ENCODE results near the gene SLC22A1.
"Not testable (repeated sequence)": the region's sequence is repeated elsewhere in the genome, so short reads cannot be mapped to it uniquely, and the experiment has no call there.

SLC22A1 gene

DNA sequence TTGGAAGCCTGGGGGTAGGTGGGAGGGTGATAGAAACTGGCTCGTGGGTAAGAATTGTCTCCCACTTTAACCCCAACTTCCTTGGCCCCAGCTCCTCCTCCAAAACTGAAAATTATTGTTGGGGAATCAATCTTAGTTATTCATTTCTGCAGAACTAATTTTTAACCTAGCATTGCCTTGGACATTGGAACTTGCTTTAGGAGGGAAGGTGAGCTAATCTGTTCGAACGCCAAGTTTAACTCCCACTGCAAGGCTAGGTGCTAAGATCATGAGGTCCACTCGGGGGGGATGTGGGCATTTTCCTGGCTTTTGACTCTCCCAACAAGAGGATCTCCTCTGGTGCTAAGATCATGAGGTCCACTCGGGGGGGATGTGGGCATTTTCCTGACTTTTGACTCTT is 3.5 kb downstream of the SLC22A1 start:
- DNase-seq: not testable (repeated sequence)

DNA sequence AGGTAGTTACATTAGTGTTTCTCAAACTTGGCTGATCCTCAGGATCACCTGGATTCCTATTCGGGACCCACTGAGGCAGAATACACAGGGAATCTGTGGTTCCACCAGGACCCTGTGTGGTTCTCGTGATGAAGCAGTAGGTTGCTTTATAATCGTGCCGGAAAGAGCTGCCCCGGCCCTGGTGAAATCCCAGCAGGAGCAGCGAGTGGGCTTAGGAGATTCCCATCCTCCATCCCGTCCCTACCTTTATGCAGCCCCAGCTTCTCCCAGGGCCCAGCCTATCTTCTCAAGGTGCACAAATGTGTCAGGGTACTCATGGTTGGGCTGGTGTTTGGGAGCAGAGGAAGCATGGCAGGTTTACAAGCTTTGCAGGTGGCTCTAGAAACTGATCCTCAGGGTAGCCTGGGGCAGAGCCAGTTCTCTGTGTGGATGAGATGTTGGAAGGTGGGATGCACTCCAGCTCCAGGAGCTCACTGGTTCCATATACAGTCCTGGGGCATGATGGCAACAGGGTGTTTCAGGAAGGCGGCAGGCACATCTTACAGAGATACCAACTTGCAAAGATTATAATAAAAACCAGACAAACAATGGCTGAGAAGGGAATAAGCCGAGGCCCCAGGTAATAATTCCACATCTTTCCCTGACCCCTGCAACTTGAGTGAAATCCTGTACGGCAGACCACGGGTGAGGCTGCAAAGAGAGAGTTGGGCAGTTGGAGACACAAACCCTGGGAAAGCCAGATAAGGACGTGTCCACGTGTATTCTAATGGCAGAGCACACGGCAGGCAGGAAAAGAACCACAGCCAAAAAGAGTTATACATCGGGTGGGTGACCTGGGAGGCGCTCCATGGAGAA is 5.9 kb downstream of the SLC22A1 start:
- no peak for DNase-seq

DNA sequence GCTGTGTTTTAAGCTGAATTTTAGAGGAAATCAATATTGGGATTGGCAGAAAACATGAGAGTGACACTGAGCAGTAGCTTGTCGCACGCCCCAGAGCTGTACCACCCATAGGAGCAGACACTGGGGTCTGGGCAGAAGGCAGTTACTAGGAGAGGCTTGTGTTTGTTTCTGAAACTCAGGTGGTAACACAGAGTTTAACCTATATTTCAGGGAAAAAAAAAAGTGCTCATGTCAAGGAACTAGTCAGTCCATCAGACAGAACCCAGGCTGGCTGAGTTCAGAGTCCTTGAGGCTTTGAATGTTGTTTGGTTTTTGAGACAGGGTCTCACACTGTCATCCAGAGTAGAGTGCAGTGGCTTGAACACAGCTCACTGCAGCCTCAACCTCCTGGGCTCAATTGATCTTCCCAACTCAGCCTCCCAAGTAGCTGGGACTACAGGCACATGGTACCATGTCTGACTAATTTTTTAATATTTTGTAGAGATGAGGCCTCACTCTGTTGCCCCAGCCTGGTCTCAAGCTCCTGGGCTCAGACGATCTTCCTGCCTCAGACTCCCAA is 6.6 kb downstream of the SLC22A1 start:
- no peak for DNase-seq

DNA sequence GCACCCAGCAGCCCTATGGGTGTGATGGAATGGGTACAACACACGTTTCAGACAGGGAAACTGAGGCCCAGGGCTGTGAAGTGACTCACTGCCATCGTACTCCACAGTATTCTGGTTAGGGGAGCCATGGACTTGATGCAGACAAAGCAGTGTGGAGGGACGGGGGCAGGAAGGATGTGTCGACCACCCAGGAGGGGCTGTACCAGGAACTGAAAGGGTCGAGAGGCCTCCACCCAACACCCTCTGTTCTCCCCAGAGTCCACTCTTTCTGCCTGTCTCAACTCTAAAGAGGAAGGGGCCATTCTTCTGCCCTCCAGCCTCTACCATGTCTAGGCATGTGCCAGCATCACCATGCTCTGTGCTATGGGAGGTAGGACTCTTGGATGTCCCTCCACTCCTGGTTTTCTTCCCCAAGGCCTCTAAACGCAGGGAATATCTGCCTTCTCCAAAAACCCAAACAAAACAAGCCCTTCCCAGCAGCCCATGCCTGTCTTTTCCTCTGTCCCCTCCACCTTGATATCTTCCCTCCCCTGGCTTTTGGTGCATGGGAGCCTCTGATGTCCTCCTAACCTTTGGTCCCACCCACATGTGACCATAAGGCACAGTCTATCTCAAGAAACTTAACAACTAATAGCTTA is 7.4 kb downstream of the SLC22A1 start:
- no peak for DNase-seq

DNA sequence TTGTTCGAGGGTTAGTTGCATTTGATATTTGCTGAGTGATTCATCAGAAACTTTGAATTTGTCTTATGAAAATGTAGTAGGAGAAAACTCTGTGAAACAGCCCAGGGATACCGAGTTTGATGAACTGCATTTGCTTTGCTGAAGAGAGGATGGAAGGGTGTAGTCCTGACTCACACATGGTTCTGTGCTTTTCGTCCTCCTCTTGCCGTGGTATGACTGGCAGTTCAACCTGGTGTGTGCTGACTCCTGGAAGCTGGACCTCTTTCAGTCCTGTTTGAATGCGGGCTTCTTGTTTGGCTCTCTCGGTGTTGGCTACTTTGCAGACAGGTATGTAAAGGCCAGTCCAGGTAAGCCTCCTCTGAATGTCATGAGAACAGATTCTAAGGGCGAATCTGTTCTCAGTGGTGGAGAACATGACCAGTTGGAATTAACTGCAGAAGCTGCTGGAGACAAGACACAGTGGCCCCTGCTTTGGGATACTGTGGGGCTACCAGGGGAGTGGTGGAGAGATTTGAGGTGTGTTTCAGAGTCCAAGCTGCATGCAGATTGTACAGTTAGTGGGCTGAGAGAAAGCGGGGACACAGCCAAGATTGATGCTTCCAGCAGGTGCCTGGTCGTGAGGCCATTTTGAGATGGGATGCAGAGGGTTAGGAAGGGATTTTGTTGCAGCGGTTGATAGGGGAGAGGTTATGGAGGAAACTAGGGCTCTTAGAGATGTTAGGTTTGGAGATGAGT is 8.4 kb downstream of the SLC22A1 start:
- no peak for DNase-seq

DNA sequence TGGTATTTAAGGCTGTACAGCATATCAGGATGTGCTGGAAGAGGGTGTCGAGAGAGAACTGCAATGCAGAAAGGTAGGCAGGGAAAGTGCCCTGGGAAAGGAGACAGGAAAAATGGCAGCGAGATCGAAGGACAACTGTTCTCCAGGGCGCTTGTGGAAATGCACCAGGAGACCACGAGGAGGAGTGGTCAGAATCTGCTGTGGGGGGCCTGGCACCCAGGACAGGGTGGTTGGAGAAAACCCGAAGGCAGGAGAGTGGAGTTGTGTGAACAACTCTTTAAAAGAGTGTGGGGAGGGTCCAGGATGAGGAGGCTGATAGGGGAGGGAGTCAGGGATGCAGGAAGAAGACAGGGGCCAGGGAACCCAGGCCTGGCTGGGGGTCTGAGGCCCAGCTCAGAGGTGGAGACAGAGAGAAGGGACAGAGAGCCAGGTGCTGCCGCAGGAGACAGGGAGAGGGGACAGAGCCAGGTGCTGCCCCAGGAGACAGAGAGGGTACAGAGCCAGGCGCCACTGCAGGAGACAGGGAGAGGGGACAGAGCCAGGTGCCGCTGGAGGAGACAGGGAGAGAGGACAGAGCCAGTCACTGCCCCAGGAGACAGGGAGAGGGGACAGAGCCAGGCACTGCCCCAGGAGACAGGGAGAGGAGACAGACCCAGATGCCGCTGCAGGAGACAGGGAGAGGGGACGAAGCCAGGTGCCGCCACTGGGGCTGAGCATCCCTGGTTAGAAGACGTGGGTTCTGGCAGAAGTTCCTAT is 9.3 kb downstream of the SLC22A1 start:
- no peak for DNase-seq

DNA sequence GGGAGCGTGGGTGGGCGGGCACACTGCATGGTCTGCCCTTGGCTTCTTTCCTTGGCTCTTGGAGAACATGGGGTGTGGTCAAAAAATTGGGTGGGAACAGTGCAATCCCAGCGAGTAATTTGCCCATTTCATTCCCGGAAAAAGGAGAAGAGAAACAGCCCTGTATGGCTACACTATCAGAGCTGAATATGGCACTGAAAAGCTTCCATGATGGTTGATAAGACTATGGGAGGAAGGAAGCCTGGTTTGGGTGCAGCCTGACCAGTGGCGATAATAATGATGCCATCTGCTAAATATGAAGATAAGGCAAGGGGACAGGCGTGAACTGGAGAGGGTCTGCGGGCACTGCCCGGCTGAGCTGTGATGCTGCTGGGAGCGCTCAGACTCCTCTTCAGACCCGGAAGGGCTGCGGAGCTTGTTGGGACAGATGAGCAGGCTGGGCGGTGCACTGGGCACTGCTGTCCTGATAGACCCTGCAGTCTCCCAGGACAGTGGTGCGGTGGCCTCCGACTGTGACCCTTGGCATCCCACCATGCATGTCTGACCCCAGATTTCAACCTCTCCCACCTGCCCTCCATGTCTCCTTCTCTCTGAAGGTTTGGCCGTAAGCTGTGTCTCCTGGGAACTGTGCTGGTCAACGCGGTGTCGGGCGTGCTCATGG is 10.2 kb downstream of the SLC22A1 start:
- no peak for DNase-seq

DNA sequence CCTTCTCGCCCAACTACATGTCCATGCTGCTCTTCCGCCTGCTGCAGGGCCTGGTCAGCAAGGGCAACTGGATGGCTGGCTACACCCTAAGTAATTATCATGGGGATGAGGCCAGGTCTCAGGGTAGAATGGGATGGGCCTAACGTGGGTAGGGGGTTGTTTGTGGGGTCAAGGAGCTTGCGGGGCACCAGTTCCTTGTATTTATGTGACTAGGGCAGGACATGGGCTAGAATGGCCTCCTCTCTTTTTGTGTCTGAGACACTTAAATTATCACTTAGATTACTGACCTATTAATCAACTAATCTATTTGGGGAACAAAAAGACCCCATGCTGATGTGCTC is 10.7 kb downstream of the SLC22A1 start:
- no peak for DNase-seq

DNA sequence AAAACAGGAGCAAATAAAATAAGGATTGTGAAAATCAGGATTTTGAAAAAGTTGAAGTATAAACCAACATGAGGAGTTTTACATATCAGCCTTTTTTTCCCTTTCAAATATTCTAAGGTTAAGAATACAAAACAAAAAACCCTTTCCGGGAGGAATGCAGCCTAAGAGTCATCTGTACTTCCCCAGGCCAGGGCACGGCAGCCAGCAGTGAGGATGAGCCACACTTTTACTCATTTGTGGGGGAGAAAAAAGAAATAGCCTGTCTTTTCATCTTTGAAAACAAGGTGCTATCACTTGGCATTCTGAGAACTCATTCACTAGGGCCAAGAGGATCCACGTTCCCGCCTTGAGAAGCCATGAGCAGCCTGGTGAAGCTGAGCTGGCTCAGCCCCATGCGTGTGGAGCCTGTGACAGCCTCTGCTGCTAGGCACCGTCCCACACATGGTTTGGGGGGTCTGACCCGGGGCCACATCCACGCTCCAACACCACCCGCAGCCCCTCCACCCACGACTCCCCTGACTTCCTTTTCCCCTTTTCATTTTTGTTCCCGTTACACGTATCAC is 11.2 kb downstream of the SLC22A1 start:
- DNase-seq: no peak

DNA sequence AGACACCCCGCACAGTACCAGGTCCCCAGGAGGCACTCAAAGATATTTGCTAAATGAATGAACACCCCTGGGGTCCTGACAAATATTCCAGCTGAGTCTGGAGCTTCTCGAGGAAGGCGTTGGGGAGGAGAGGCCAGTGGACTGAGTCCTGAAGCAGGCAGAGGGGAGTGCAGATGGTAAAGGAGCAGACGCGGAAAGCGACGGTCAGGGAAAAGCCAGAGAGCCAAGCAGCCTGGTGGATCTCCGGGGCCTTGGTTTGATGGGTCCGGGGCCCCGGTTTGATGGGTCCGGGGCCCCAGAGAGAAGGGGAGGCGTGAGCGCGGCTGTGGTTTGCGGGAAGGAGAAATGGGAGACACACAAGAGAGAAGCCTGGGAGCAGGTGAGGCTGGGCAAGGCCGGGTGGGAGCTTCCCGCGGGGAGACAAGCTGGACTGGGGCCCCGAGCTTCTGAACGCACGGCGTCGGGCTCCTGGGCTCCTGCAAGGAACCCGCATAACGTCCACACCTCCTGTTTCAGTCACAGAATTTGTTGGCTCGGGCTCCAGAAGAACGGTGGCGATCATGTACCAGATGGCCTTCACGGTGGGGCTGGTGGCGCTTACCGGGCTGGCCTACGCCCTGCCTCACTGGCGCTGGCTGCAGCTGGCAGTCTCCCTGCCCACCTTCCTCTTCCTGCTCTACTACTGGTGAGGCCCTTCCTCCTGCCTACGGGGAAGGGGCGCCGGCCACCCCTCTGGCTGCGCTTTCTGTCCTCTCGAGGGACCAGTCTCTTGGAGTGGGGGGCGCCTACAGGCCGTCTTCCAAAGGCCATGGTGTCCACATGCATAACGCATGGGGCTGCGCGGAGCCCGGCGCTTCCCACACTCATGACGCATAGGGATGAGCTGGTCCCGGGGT is 12.1 kb downstream of the SLC22A1 start:
- DNase-seq: no peak

DNA sequence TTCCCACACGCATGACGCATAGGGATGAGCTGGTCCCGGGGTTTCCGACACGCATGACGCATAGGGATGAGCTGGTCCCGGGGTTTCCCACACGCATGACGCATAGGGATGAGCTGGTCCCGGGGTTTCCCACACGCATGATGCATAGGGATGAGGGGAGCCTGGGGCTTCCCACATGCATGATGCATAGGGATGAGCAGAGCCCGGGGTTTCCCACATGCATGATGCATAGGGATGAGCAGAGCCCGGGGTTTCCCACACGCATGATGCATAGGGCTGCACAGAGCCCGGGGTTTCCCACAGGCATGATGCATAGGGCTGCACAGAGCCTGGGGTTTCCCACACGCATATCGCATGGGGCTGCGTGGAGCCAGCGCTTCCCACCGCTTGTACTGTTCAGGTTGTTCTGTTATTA is 12.7 kb downstream of the SLC22A1 start:
- DNase-seq: not testable (repeated sequence)

DNA sequence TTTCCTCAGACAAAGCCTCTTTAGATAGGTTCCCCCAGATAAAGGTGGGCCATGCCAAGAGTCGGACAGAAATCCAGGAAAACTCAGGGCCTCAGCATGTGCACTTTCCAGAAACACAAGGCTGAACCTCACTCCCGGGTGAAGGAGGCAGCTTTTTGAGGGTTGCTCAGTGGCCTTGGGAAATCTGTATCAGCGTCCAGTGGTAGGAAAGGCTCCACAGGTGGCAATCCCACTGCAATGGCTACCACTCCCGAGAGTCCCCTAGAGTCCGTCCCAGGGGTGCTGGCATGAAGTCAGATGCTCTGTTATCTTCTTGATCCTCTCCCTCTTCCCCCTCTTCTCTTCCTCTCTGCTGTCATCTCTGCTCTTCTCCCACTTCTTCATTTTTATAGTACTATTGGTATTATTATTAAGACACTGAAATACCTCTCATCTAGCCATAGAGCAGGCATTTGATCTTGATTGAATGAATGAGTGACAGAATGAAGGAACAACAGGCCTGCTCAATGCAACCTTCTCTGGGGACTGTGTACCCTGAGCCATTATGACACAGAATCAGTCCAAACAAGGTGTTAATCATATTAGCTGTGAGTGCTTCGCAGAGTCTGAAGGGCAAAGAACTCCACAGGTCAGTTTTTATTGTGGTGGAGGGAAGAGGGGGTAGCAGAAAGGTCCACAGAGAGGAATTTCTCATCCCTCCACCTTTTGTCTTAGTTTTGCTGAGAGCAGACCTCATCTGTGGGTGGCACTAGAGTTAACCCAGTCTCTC is 13.3 kb downstream of the SLC22A1 start:
- no peak for DNase-seq

DNA sequence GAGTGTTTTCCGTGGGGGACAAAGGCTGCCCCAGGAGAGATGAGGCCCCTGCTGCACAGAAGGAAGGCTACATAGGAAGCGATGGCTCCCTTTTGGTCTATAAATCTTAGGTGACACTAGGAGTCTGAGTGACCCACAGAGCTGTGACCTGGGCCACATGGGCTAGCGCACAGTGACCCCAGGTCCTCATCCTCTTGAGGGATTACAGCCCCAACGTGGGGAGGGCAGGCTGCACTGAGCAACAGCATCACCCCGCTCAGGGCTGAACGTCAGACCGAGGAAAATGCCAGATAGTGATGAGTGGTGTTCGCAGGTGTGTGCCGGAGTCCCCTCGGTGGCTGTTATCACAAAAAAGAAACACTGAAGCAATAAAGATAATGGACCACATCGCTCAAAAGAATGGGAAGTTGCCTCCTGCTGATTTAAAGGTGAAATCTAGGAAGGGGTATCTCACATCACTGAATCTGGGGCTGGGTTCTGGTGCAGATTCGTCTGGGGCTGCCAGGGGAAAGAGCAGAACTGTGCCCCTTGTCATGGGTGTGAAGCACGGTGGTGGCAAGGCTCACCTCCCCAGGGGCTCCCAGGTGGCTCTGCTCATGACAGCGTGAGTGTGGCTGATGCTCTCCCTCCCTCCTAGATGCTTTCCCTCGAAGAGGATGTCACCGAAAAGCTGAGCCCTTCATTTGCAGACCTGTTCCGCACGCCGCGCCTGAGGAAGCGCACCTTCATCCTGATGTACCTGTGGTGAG is 14.5 kb downstream of the SLC22A1 start:
- no peak for DNase-seq

DNA sequence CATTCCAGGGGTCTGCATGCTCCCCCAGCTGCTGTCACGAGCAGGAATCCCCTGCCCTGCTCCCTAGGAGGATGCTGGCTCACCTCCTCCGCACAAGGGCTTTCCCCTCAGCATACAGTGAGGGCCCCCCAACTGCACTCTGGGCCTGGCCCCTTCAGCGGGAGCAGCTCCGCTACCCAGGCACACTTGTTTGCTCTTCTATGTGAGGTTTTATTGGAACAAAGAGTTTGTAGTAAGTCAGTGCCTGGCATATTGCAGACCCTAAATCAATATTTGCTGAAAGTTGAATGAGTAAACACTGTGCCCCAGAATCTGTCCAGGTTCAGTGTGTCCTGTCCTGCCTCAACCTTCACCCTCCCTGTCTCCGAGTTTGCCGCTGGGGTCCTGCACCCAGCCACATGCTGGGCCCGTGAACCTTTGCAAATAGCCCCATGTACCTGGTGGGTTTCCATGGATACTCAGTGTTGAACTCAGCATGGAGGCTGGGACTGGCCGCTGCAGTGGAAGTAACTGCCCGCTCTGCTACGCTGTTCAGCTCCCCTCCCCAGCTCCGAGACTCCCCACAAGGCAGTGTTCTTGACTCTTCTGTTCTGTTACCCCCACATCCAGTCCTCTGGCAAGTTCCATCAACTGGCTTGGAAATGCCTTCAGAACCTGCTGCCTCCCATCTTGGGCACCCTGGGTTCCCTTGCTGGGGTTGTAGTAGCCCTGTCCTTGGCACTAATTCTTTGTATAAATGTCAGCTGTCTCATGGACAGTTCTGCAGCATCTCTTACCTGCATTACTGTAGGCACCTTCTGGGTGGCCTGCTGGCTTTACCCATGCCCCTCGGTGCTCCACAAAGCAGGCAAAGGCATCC is 15.7 kb downstream of the SLC22A1 start:
- no peak for DNase-seq

DNA sequence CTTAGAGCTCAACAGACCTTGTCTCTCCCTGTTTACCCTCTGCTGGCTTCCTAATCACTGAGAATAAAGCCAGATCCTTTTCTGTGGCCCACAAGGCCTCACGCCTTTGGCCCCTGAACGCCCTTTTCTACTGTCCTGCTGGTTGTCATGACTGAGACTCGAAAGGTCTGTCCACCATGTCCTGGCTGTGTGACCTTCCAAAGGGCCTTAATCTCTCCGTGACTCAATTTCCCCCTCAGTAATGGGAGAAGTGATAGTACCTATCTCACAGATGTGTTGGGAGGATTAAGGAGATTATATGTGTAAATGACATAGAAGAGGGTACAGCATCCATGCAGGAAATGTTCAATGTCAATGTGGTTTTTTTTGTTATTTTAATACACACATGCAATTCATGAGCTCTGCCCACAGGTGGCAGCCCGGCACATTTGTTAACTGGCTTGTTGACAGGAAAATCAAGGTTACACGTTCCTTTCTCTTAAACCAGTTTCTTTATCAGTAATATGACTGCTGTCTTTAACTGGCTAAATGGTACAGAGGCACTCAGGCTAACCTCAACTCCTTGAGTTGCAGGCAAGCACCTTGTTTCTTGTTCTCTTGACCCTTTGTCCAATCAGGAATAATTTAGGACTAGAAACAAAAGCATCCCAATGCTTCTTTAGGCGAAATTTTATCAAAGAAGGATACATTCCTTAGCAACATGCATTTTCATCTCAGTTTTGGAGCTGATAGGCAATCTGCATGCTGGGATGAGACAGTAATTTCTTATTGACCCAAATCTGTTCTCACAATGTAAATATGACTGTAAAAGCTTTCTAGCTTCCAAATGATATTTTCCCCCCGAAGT is 16.6 kb downstream of the SLC22A1 start:
- peak; percentile 50 for DNase-seq

DNA sequence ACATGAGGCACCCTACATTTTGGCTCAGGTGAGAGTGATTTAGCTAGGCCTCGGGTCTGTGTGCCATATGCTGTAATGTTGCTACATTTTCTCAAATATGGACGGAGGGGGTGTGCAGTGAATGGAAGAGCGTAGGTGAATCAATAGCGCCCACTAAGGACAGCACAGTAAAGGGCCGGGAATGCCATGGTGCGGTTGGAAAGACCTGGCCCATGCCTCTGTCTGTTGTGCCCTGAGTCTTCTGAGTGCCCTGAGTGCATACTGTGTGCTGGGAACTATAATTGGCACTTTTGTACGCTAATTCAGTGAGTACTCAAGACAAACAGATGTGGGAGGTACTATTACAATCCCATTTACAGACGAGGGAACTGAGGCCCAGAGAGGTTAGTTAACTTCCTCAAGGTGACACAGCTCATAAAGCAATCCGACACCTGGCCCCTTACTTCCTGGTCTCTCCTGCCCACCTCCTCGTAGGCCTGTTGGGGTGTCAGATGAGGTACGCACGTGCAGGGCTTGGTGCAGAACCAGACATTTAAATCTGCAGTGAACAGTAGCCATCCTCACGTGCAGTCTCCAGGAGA is 17.3 kb downstream of the SLC22A1 start:
- no peak for DNase-seq

DNA sequence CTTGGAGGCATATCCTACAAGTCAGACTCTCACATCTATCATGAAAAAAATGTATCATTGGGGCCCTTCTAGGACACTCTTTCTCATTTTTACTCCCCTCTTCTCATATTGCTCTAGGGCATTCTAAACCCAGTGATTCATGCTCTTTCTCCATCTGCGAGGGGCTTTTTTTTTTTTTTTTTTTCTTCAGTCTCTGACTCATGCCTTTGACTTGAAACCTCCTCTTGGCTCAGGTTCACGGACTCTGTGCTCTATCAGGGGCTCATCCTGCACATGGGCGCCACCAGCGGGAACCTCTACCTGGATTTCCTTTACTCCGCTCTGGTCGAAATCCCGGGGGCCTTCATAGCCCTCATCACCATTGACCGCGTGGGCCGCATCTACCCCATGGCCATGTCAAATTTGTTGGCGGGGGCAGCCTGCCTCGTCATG is 17.8 kb downstream of the SLC22A1 start:
- peak; percentile 85 for DNase-seq

All from NCI-H226 (cell line).